ENCODE measurements around the gene DUOXA2.
"Not testable (repeated sequence)": the region's sequence is repeated elsewhere in the genome, so short reads cannot be mapped to it uniquely, and the experiment has no call there.

The DUOXA2 gene

DNA sequence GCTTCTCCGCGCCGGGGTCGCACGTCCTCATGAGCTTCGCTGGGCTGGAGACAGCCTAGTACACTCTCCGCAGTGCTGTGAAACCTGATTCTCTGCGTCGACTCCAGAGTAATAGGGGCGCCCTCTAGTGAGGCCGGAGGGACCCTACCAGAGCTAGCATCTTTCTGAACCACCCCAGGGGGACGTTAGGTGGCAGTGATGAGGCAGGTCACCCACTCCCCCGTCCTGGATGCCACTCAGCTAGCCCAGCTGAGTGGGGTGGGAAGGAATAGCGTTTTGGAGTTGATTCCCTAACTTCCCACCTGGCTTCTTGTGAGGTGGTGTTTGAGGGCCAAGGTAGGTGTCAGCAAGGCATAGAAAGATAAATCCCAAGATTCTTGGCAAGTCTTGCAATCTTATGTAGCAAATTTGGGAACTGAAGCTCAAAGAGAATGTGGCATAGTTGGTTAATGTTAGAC lies 4.0 kb downstream of the DUOXA2 start:
- peak; percentile 69 for DNase-seq

DNA sequence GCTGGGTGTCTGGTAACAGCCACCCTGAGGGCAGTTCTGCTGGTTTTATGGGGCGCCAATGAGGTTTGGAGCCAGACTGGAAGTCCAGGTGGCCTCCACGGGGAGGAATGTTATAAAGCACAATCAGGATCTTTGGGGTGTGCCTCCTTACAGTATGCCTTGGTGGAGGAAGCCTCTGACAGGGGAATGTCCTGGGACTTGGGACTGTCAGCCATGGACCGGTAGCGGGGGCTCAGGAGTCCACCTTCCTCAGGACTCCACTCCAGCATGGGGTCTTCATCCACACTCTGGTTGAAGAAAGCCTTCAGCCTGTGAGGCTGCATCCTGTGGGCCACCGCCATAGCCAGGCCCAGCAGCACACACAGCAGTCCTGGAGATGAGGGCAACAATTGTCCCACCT lies 4.9 kb downstream of the DUOXA2 start:
- no peak for DNase-seq

DNA sequence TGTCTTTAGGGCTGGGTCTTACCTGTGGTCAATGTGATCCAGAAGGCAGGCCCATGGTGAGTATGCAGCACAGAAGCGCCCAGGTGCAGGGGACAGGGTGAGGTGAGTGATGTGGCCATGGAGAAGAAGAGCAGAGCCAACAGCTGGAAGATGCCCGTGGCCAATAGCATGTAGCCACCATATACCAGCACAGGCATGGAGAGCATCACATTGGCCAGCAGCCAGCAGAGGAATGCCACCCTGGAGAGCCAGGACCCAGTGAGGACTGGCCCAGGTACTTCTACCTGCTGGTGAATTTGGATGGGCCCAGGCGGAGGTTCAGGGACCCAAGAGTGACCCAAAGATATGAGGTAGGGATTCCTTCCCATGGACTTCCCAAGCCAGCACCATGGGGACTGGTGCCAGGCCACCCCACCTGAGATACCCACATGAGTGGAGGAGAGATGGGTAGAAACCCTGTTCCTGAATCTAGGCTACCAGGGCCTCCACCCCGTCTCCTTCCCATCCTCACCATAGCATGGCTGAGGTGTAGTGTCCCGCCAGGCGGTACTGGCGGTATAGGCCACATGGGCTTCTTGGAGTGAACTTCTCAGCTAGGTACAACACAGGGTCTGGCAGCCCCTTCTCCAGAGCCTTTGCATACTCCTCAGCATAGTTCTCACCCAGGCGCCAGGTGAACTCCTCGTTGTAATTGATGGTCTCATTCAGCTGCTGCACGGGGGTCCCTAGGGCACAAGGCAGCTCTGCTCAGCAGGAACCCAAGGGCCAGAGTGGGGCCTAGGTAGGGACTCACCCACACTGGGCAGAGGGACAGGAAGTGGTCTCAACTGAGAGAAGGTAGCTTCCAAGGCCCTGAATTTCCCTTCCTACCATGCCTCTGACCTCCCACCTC lies 6.2 kb downstream of the DUOXA2 start:
- DNase-seq, result no peak

GRCh38 chr15:45121020-45121419 lies 6.9 kb downstream of the DUOXA2 start:
- DNase-seq, result no peak

DNA sequence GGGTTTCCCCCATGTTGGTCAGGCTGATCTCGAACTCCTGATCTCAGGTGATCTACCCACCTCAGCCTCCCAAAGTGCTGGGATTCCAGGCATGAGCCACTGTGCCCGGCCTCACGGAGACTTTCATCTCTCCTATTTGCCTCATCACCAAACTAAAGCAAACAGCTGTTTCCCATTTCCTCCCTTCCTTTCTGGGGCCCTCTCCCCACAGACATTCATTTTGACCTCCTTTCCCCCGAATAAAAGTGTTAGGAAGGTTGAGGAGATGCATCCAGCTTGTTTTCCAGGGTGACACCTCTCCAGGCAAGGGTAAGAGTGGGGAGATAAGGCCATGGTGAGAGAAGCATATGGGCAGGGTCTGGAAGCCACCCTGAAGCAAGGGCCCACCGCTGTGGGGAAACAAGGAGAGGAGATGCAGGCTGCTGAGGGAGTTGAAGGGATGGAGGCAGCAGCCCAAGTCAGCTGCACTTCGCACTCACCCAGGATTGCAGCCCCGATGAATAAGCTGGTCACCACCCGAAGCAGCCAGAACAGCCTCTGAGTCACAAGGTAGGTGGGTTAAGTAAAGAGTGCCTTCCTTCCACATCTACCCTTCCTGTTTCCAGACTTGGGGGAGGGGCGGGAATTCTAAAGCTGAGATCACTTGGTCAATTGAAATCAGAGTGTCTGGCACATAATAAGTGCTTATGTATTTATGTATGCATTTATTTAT lies 7.7 kb downstream of the DUOXA2 start:
- DNase-seq, result no peak

DNA sequence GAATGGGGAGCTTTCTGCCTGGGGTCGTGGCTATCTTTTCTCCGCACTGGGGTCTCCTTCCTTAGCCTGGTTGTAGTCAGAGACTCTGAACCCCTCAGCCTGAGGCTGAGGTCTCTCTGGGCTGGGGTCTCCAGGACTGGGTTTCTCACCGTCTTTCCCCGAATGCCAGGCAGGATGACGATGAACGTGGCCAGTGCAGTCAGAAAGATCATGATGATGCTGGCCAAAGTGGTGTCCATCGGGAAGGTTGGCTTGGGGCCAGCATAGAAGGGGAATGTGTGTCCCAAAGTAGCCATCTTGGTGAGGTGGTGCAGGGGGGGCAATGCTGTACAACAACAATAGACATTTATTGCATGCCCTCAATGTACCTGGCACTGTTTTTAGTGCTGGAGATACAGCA lies 8.6 kb downstream of the DUOXA2 start:
- DNase-seq, result no peak

DNA sequence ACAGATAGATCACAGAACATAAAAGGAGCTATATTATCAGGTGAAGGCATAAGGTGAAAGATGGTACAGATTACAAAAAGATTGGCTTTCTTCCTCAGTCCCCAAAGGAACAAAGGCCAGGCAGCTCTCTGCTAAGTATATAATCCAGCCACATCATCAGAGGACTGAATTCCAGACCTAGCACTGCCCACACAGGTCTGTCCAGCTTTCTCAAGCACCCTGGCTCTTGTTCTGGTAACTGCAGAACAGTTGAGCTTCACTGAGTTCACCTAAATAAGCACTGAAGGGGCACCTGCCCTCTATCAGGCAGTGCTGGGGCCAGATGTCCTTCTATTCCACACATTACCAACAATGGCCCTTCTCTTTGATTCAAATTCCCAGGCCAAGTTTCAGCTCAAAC lies 9.3 kb downstream of the DUOXA2 start:
- DNase-seq, result no peak

GRCh38 chr15:45126535-45127158 lies 12.5 kb downstream of the DUOXA2 start:
- no peak for DNase-seq

DNA sequence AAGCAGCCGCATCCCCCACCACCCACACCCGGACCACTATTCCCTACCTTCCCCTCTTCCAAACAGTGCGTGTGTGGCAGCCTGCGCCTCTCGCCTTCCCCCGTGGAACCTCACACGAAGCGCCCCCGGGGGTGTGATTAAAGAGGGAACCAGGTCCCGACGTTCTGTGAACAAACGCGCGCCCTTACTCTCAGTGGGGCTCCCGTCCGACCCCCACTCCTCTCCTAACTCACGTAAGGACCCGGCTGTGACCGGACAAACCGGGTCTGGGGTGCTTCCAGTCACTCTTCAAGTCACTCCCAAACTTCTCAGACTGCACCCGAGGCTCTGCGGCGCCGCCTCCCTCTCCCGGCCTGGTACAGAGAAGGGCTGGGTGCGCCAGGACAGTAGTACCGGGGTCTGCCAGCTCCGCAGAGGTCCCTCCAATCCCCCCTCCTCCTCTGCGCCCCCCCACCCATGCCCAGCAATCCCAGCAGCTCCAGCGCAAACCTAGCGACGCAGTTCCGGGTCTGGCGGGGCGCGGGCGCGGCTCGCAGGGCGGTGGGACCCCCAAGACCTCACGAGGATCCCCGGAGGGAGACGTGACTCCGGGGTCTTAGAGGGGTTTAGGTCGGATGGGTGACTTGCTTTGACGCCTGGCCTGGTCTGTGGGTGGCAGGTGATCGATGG lies 15.0 kb downstream of the DUOXA2 start:
- no peak for DNase-seq

DNA sequence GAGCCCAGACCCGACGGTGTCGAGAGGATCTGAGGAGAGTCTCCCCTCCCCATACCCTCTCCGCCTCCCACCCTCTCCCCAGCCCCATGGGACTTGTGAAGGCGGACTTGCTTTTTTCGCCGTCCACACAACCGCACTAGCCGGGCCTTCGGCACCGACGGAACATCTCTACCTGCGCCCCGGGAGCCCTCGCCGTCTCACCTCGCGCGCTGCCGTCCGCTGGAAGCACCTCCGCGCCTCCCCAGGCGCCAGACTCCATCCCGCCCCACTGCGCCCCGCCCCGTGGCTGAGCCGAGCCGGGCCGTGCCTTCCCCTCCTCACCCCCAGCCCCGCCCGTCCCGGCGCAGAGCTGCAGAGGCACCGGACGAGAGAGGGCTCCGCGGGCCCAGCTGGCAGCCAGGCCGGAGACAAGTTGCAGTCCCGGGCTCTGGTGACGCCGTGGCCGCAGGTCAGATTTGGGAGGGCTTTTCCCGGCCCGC lies 15.6 kb downstream of the DUOXA2 start, which contains the start of the genes DUOX1 and DUOXA1:
Gene DUOX1 (plus strand): TSS at position 344 of the 479 bp plus-strand sequence. CDS start 1,973 bp downstream, outside the sequence.
Gene DUOXA1 (minus strand): TSS at position 229 of the 479 bp plus-strand sequence. CDS start 6,865 bp downstream, outside the sequence.
- DNase-seq, result no peak

DNA sequence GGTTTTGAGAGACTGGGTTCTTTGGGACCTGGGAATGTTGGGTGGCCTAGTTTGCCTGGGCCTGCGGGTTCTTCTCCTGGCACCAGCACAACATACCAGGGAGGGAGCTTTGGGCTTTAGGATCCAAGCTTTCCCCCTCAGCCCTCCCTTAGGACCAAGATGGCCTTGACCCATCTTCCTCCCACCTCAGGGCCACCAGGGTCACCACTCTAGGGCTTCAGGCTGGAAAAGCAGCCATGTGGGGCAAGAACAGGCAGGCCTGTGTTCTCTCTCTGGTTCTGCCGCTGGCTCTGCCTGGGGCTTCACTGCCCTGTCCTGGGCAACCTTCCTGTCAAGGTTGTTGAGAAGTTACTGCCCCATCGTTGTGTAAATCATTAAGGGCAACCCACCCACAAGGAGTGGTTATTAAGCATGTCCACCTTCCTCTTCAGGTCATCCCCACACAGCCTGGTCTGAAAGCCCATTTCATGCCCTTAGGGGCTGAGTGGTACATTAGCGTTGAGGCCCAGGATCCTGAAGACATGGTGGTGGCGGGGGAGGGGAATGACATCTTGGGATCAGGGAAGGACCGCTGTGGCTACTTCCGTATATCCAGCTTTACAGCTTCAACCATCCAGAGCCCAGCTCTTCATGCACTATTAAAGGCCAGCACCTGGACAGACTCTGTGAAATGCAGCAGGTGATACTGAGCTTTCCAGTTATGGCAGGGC lies 16.3 kb downstream of the DUOXA2 start:
- DNase-seq, result no peak

DNA sequence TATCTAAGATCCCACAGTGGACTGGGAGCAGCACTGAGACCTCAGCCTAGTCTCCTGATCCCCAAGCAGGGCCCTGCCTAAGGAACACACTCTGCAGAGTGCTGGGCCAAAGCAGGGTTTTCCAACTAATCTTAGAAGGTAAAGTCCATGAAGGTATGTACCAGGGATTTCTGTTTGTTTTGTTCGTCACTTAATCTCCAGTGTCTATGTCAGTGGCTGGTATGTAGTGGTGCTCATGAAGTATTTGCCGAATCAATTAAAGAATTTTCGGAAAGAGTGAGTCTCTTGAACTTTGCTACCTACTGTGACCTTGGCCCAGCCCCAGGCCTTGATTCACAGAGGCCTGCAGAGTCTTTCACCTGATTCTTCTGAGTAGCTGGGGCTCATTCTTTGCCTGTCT lies 17.4 kb downstream of the DUOXA2 start:
- DNase-seq, result no peak

- no peak for DNase-seq
Measured at GRCh38 chr15:45132844-45133560, 18.9 kb downstream of the DUOXA2 start.

- DNase-seq, result no peak
Measured at GRCh38 chr15:45133561-45133920, 19.4 kb downstream of the DUOXA2 start.

DNA sequence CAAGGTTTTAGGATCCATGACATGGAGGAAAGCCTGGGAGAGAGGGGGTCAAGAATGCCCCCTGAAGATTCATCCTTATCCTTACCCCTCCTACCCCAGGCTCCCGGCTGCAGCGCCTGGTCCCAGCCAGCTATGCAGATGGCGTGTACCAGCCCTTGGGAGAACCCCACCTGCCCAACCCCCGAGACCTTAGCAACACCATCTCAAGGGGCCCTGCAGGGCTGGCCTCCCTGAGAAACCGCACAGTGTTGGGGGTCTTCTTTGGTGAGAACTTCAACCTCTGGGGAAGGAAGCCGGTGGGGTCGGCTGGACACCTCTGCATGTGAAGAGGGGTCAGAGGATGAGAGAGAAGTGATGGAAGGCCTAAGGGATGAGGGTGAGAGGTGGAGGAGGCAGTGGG lies 19.9 kb downstream of the DUOXA2 start:
- no peak for DNase-seq

GRCh38 chr15:45134682-45135604 lies 20.8 kb downstream of the DUOXA2 start:
- no peak for DNase-seq

GRCh38 chr15:45135705-45136377 lies 21.7 kb downstream of the DUOXA2 start:
- not testable (repeated sequence) for DNase-seq

DNA sequence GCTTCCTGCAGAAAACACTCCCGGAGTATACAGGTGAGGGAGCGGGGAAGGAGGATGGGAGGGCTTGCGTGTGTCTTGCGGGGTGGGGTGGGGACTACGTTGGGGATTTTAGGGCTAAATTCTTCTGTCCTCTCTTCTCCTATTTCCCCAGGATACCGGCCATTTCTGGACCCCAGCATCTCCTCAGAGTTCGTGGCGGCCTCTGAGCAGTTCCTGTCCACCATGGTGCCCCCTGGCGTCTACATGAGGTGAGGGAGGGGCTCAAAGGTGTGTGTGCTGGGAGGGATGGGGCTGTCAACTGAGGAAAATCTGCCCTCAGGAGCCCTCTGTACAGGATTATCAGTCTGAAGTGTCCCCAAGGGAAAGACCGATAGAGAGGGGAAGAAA lies 22.2 kb downstream of the DUOXA2 start:
- no peak for DNase-seq

GRCh38 chr15:45137703-45138102 lies 23.6 kb downstream of the DUOXA2 start:
- DNase-seq, result no peak
